ENCODE results near the gene CDK13. TPM values are rescaled to one million over a fixed set of nuclear protein-coding genes. Genes with fewer than 3 reads are reported as not detected.
A peak's percentile ranks its signal among the peaks of the same experiment; 100 is the strongest.

CDK13 gene
- polyA plus RNA-seq, 1 experiment = 24.1 TPM

DNA sequence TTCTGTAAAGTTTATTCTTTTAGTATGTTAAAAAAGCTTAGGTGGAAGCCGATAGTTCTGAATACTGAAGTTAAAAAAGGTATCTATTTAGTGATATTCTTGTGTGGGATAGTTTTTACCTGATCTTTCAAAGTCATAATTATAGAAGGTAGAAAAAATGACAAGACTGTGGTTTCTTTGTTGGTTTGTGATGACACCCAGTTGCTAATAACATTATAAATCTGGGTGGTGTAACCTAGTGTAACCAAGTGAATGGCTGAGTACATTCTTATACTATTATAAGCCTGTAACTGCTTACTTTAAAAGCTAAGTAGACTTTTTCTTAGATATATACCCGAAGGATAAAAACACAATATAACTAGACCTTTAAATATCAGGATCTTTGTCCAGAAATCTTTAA lies 2.3 kb downstream of the CDK13 start:
- POLR2A ChIA-PET = no interaction called here
- Histone ChIP-seq H3K36me3 (ENCODE audit: control insufficient read depth, insufficient read depth, low read length) (no peaks in the 10 kb centered on the region), H3K4me3 (ENCODE audit: low read depth, low read length) (peak overlapping the region; percentile 65), H3K27me3 (ENCODE audit: control insufficient read depth, insufficient read depth, low read length) (no peaks in the 10 kb centered on the region)
- TF ChIP-seq, protein P1, sequence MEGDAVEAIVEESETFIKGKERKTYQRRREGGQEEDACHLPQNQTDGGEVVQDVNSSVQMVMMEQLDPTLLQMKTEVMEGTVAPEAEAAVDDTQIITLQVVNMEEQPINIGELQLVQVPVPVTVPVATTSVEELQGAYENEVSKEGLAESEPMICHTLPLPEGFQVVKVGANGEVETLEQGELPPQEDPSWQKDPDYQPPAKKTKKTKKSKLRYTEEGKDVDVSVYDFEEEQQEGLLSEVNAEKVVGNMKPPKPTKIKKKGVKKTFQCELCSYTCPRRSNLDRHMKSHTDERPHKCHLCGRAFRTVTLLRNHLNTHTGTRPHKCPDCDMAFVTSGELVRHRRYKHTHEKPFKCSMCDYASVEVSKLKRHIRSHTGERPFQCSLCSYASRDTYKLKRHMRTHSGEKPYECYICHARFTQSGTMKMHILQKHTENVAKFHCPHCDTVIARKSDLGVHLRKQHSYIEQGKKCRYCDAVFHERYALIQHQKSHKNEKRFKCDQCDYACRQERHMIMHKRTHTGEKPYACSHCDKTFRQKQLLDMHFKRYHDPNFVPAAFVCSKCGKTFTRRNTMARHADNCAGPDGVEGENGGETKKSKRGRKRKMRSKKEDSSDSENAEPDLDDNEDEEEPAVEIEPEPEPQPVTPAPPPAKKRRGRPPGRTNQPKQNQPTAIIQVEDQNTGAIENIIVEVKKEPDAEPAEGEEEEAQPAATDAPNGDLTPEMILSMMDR (IDR thresholded peaks at IDR 0.05; ENCODE audit: insufficient read depth, low read depth, low read length) = no peak
- no peak for DNase-seq (ENCODE audit: low read depth)
- CTCF ChIA-PET = interaction anchor here (1.0 to 1.5 kb wide), 2 partner anchors 100 to 378 kb away, joined by 3 to 7 read pairs; no protein-coding TSS in a partner anchor

- ChIA-PET POLR2A (no interaction called here), CTCF (interaction anchor here (1.0 kb wide), 1 partner anchor 378 kb away, joined by 3 read pairs; no protein-coding TSS in a partner anchor)
- H3K36me3 ChIP-seq (ENCODE audit: control insufficient read depth, insufficient read depth, low read length) = no peaks in the 10 kb centered on the region
- TF ChIP-seq, protein P1 (IDR thresholded peaks at IDR 0.05; ENCODE audit: insufficient read depth, low read depth, low read length) = no peak
- H3K4me3 ChIP-seq (ENCODE audit: low read depth, low read length) = peak overlapping the region; percentile 65
- no peak for DNase-seq (ENCODE audit: low read depth)
- H3K27me3 ChIP-seq (ENCODE audit: control insufficient read depth, insufficient read depth, low read length) = no peaks in the 10 kb centered on the region
Observed at GRCh38 chr7:39952803-39953202, 2.7 kb downstream of the CDK13 start.

DNA sequence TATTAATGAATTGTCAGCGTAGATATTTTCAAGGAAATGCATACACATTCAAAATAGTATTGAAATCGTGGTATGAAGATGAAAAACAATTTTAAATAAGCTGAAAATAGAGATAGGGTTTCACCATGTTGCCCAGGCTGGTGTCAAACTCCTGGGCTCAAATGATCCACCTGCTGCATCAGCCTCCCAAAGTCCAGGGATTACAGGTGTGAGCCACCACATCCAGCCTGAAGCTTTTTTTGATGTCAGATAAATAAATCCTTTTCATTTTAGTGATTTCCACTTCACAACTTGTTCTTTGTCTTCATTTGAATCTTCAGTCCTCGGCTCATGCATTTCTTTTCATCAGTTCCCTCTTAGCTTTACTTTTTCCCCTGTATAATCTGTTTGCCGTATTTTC lies 4.6 kb downstream of the CDK13 start:
- ChIA-PET POLR2A (interaction anchor here (0.7 kb wide), 1 partner anchor 1093 kb away, joined by 3 read pairs; no protein-coding TSS in a partner anchor), CTCF (interaction anchor here (0.9 to 2.4 kb wide), 2 partner anchors 15 to 98 kb away, joined by 3 to 6 read pairs; no protein-coding TSS in a partner anchor)
- no peak overlapping the region for H3K4me3 ChIP-seq (ENCODE audit: low read depth, low read length)
- H3K27me3 ChIP-seq (ENCODE audit: control insufficient read depth, insufficient read depth, low read length) = no peaks in the 10 kb centered on the region
- TF ChIP-seq, protein P1 (IDR thresholded peaks at IDR 0.05; ENCODE audit: insufficient read depth, low read depth, low read length) = no peak
- DNase-seq (ENCODE audit: low read depth) = no peak
- no peaks in the 10 kb centered on the region for H3K36me3 ChIP-seq (ENCODE audit: control insufficient read depth, insufficient read depth, low read length)

GRCh38 chr7:39958038-39958437 lies 8.0 kb downstream of the CDK13 start:
- Histone ChIP-seq H3K27me3 (ENCODE audit: control insufficient read depth, insufficient read depth, low read length) (no peaks in the 10 kb centered on the region), H3K36me3 (ENCODE audit: control insufficient read depth, insufficient read depth, low read length) (no peaks in the 10 kb centered on the region), H3K4me3 (ENCODE audit: low read depth, low read length) (no peak overlapping the region)
- CTCF ChIA-PET = interaction anchor here (1.0 to 1.4 kb wide), 2 partner anchors 9 to 38 kb away, joined by 4 read pairs; no protein-coding TSS in a partner anchor
- TF ChIP-seq, protein P1 (IDR thresholded peaks at IDR 0.05; ENCODE audit: insufficient read depth, low read depth, low read length) = no peak
- POLR2A ChIA-PET = no interaction called here
- DNase-seq (ENCODE audit: low read depth) = no peak

DNA sequence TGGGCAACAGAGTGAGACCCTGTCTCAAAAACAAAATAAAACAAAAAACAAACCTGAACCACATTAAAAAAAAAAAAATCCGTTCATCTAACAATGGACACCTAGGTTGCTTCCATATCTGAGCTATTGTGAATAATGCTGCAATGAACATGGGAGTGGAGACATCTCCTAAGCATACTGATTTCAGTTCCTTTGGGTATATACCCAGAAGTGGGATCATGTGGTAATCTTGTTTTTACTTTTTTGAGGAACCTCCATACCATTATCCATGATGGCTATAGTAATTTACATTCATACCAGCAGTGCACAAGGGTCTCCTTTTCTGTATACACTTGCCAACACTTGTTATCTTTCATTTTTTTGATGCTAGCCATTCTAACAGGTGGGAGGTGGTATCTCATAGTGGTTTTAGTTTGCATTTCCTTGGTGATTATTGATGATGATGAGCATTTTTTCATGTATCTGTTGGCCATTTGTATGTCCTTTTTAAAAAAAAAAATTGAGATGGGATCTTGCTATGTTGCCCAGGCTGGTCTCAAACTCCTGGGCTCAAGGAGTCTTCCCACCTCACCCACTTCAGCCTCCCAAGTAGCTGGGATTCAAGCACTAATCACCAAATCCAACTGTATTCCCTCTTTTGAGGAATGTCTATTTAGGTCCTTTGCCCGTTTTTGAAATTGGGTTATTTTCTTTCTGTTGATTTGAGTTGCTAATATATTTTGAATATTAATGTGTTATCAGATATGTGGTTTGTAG lies 17.5 kb downstream of the CDK13 start:
- no peaks in the 10 kb centered on the region for H3K27me3 ChIP-seq (ENCODE audit: control insufficient read depth, insufficient read depth, low read length)
- POLR2A ChIA-PET = no interaction called here
- CTCF ChIA-PET = interaction anchor here (0.7 kb wide), 1 partner anchor 573 kb away, joined by 3 read pairs; no protein-coding TSS in a partner anchor
- H3K4me3 ChIP-seq (ENCODE audit: low read depth, low read length) = no peak overlapping the region
- TF ChIP-seq, protein P1 (IDR thresholded peaks at IDR 0.05; ENCODE audit: insufficient read depth, low read depth, low read length) = no peak
- no peaks in the 10 kb centered on the region for H3K36me3 ChIP-seq (ENCODE audit: control insufficient read depth, insufficient read depth, low read length)
- no peak for DNase-seq (ENCODE audit: low read depth)
